RWPE2 (cell line): ENCODE measurements around the gene BIRC6.

Experiments used
- ATAC-seq: fragments of 200-7000 bp; cut with Tn5 transposase; 3 replicates; pipeline ENCODE4 v1.9.1; 2021; ENCODE audit warnings: low read depth
- DNase-seq: peaks from one replicate; pipeline ENCODE4 v3.0.0-alpha.2; 2020; ENCODE audit warnings: low spot score
- H3K27ac ChIP-seq: fragments of 450-650 bp; 2 replicates; pipeline ENCODE4 v1.5.1; 2017; ENCODE audit warnings: mild to moderate bottlenecking; ENCODE audit not compliant: poor library complexity, severe bottlenecking
- H3K27me3 ChIP-seq: fragments of 250-450 bp; sonication (Bioruptor Pico); 2 replicates; pipeline ENCODE4 v1.5.1; 2021; ENCODE audit warnings: mild to moderate bottlenecking, moderate library complexity; ENCODE audit not compliant: insufficient read depth, poor library complexity, severe bottlenecking
- H3K36me3 ChIP-seq: fragments of 250-450 bp; sonication (Bioruptor Pico); 2 replicates; pipeline ENCODE4 v1.5.1; 2020; ENCODE audit warnings: low read depth, mild to moderate bottlenecking, moderate library complexity
- H3K4me1 ChIP-seq: fragments of 250-450 bp; sonication (Bioruptor Pico); 2 replicates; pipeline ENCODE4 v1.5.1; 2021; ENCODE audit warnings: mild to moderate bottlenecking, moderate library complexity; ENCODE audit not compliant: insufficient read depth, poor library complexity, severe bottlenecking
- H3K4me3 ChIP-seq: fragments of 250-450 bp; sonication (Bioruptor Pico); 2 replicates; pipeline ENCODE4 v1.5.1; 2021; ENCODE audit warnings: mild to moderate bottlenecking, moderate library complexity; ENCODE audit not compliant: severe bottlenecking
- H3K9me3 ChIP-seq: fragments of 250-450 bp; sonication (Bioruptor Pico); 2 replicates; pipeline ENCODE4 v1.5.1; 2021; ENCODE audit warnings: mild to moderate bottlenecking, moderate library complexity; ENCODE audit not compliant: severe bottlenecking
- TF ChIP-seq, protein P1 (sequence below): fragments of 450-650 bp; IDR thresholded peaks from one replicate; pipeline ENCODE4 v1.5.1; 2017; ENCODE audit warnings: mild to moderate bottlenecking, moderate library complexity; ENCODE audit not compliant: poor library complexity, severe bottlenecking

Gene BIRC6

GRCh38 chr2:32565902-32566301 lies 209.1 kb downstream of the BIRC6 start:
- no peak for ATAC-seq
- H3K36me3 ChIP-seq, result peaks cover 32% of the 10 kb centered on the region
- H3K9me3 ChIP-seq, result no peaks in the 10 kb centered on the region
- no peaks in the 10 kb centered on the region for H3K4me1 ChIP-seq
- DNase-seq, result no peak
- H3K4me3 ChIP-seq, result no peak overlapping the region
- TF ChIP-seq, protein P1, sequence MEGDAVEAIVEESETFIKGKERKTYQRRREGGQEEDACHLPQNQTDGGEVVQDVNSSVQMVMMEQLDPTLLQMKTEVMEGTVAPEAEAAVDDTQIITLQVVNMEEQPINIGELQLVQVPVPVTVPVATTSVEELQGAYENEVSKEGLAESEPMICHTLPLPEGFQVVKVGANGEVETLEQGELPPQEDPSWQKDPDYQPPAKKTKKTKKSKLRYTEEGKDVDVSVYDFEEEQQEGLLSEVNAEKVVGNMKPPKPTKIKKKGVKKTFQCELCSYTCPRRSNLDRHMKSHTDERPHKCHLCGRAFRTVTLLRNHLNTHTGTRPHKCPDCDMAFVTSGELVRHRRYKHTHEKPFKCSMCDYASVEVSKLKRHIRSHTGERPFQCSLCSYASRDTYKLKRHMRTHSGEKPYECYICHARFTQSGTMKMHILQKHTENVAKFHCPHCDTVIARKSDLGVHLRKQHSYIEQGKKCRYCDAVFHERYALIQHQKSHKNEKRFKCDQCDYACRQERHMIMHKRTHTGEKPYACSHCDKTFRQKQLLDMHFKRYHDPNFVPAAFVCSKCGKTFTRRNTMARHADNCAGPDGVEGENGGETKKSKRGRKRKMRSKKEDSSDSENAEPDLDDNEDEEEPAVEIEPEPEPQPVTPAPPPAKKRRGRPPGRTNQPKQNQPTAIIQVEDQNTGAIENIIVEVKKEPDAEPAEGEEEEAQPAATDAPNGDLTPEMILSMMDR, result no peak
- H3K27me3 ChIP-seq, result no peaks in the 10 kb centered on the region
- no peak overlapping the region for H3K27ac ChIP-seq

DNA sequence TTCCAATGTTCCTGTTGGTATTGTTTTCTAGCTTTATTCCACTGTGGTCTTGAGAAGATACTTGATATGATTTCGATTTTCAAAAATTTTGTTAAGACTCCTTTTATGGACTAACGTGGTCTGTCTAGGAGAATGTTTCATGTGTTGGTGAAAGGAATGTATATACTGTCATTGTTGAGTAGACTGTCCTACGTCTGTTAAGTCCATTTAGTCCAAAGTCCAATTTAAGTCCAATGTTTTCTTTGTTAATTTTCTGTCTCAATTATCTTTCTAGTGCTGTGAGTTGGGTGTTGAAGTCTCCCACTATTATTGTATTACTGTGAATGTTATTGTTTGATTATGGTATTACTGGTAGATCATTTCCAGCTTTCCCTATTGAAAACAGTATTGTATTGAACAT lies 215.2 kb downstream of the BIRC6 start:
- Histone ChIP-seq H3K9me3 (no peaks in the 10 kb centered on the region), H3K36me3 (peaks cover 27% of the 10 kb centered on the region), H3K4me3 (no peak overlapping the region), H3K27me3 (no peaks in the 10 kb centered on the region), H3K4me1 (no peaks in the 10 kb centered on the region), H3K27ac (no peak overlapping the region)
- no peak for DNase-seq
- TF ChIP-seq, protein P1, result no peak
- ATAC-seq, result no peak

GRCh38 chr2:32572737-32573136 lies 215.9 kb downstream of the BIRC6 start:
- H3K9me3 ChIP-seq, result no peaks in the 10 kb centered on the region
- TF ChIP-seq, protein P1, result no peak
- H3K4me1 ChIP-seq, result no peaks in the 10 kb centered on the region
- H3K4me3 ChIP-seq, result no peak overlapping the region
- peaks cover 30% of the 10 kb centered on the region for H3K36me3 ChIP-seq
- ATAC-seq (no peak), DNase-seq (no peak)
- H3K27ac ChIP-seq, result no peak overlapping the region
- no peaks in the 10 kb centered on the region for H3K27me3 ChIP-seq

- Histone ChIP-seq H3K27me3 (no peaks in the 10 kb centered on the region), H3K27ac (no peak overlapping the region), H3K4me3 (no peak overlapping the region), H3K4me1 (no peaks in the 10 kb centered on the region), H3K36me3 (peaks cover 25% of the 10 kb centered on the region), H3K9me3 (no peaks in the 10 kb centered on the region)
- TF ChIP-seq, protein P1, result no peak
- no peak for ATAC-seq
- DNase-seq, result no peak
These were observed 235.0 kb downstream of the BIRC6 start for GRCh38 chr2:32591669-32592463.

GRCh38 chr2:32594573-32594972 lies 237.8 kb downstream of the BIRC6 start:
- no peak for DNase-seq
- H3K27me3 ChIP-seq, result no peaks in the 10 kb centered on the region
- H3K4me3 ChIP-seq, result no peak overlapping the region
- ATAC-seq, result no peak
- TF ChIP-seq, protein P1, result no peak
- H3K4me1 ChIP-seq, result no peaks in the 10 kb centered on the region
- no peaks in the 10 kb centered on the region for H3K9me3 ChIP-seq
- H3K36me3 ChIP-seq, result peaks cover 36% of the 10 kb centered on the region
- no peak overlapping the region for H3K27ac ChIP-seq
